Ramos (cell line): ENCODE measurements around the gene CCDC197.

ENCODE experiments used
- in situ Hi-C: fragments of 300-500 bp; cut with MboI; formaldehyde crosslinking; loops from one replicate; pipeline ENCODE4 v1.14.3; 2022; ENCODE audit warnings: low sequenced_read_pairs; ENCODE audit not compliant: unreplicated experiment

CCDC197 gene

DNA sequence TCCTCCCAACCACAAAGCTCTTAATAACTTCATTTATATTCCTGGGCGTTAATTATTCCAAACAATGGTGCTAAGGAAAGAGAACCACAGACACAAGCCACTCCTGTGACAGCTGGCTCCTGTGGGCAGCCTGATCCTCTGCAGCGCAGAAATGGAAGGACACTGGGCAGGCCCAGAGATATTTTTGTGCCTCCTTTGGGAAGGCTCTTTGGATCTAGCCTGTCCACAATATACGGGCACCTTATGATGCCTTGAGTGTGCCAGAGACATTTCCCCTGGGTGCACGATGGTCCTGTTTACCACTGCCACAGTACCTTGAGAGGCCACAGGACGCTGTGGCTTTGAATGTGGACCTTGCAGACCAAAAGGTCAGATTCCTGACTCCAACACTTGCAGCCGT lies 22.8 kb upstream of the CCDC197 start:
- in situ Hi-C loops = loop anchor here (25.0 kb wide), 2 partner anchors 1488 to 1688 kb away; no protein-coding TSS in a partner anchor

GRCh38 chr14:93974833-93975232 lies 22.3 kb upstream of the CCDC197 start:
- in situ Hi-C loops = loop anchor here (25.0 kb wide), 2 partner anchors 1487 to 1687 kb away; no protein-coding TSS in a partner anchor

DNA sequence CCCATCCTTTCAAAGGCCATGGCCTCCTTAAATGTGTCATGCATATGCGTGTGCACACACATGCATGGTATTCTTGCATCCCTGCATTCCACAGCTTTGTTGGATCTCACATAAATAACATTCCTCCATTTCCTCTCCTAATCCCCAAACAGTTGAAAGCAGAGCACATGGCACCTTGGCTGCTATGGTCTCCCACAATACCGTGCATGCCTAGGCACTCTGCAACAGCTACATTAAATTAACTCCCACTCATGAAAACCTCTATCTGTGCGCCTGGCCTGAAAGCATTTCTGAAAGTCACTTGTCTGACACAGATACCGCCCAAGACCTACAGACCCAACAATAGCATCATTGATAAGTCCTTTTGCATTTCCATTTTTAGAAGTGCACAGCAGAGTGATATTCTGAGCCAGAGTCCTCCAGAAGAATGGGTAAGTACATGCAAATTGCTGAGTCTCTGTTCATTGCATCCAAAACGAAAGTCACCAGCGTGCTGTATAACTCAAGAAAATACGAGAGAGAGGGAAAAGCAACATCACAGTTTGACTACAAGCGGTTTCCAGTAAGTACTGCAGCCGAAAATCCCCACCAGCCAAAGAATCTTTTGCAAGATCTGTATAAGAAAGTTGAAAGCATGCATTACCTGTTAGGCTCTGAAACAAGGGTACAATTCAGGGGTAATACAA lies 21.2 kb upstream of the CCDC197 start:
- in situ Hi-C loops = no loop called here

DNA sequence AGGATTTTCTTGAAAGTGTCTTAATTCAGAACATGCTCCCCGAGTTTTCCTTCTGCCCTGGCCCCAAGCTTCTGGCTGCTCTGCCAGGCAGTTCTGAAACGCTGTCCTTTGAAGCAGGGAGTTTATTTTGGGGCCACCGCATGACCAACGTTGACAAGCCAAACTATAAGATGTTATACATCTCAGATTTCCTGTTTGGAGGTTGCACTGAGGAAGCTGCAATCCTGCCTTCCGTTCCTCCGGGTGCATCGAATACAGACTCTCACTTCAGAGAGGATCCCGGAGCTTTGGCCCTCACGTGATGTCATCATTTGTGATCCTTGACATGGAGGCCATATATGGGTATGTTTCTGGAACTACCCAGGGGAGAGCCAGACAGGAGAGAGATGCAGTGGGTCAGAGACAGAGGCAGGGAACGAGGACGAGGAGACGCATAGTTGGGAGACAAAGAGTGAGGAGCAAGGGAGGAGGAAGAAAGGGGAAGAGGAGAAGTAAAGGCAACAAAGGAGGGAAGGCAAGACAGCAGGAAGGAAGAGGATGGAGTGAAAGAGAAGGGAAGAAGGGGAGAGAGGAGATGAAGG lies 20.5 kb upstream of the CCDC197 start, which contains the start of gene ASB2:
TSS of gene ASB2 (minus strand) at position 94 of the 581 bp plus-strand sequence. CDS start 12,031 bp downstream, outside the sequence.
- in situ Hi-C loops = no loop called here

GRCh38 chr14:93977171-93977570 lies 19.9 kb upstream of the CCDC197 start:
- in situ Hi-C loops = no loop called here

DNA sequence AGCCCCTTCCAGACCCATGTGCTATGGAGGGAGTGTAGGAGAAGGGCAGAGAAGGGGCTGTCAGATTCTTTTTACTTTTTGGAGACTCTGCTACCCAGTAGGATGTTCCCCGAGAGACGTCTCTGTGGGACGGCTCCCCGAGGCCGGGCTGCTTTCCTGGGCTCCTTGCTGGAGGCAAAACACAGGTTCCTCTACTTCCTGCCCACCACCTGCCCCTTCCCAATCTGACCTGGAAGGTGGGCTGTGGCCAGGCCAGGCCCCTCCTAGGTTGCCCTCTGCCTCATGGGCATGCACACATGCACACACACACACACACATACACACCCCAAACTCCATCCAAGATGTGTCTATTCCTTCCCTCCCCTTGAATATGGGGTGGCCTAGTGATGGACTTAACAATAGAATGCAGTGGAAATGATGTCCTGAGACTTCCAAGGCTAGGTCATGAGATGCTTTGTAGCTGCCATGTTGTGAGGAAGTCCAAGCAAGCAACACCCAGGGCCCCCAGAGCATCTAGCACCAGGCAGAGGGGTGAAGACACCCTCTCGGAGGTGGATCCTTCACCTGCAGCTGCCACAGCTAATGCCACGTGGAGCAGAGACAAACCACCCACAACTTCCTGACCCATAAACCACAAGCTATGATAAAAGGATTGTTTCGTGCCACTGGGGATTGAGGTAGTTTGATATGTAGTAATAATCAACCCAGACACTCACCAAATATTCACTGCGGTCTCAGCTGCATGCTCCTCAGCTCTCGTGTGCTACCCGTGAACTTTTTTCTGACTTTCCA lies 19.1 kb upstream of the CCDC197 start:
- in situ Hi-C loops = no loop called here

- in situ Hi-C loops = no loop called here
Measured at GRCh38 chr14:93978735-93979134, 18.4 kb upstream of the CCDC197 start.

GRCh38 chr14:93980456-93981201 lies 16.5 kb upstream of the CCDC197 start:
- in situ Hi-C loops = no loop called here

DNA sequence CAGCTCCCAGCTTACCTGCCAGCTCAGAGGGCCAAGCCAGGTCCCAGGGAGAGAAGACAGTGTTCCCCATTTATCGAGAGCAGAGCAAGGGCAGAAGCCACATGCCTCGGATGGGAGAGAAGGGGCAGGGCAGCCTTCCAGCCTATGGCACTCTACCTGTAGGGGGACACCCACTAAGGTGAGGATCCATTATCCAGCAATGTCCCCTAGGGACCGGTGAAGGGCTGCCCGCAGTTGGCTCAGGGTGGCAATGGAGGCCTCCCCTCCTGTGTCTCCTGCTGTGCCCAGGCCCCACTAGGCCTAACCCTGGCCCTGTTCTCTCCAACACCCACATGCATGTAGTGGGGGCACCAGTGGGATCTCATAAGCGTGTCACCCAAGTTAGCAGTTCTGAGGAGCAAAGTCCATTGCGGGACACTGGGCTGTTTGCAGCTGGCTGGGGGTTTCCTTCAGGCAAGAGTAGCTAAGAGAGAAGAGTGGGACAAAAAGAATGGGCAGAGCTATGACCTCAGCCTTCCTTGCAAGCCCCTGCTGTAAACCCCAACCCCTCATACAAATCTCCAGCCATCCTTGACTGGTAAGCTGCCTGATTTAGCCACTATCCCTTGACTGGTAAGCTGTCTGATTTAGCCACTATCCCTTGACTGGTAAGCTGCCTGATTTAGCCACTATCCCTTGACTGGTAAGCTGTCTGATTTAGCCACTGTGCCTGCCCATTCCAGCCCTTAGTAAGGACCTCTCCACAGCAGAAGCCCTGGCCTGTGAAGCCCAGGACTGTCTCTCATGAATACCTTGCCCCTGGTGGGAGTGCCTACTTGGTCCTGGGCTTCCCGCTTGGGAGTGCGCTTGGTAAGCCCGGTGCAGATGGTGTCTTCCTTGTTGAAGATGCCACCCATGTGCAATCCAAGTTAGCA lies 15.5 kb upstream of the CCDC197 start:
- in situ Hi-C loops = no loop called here

GRCh38 chr14:93982230-93983007 lies 14.7 kb upstream of the CCDC197 start:
- in situ Hi-C loops = no loop called here

DNA sequence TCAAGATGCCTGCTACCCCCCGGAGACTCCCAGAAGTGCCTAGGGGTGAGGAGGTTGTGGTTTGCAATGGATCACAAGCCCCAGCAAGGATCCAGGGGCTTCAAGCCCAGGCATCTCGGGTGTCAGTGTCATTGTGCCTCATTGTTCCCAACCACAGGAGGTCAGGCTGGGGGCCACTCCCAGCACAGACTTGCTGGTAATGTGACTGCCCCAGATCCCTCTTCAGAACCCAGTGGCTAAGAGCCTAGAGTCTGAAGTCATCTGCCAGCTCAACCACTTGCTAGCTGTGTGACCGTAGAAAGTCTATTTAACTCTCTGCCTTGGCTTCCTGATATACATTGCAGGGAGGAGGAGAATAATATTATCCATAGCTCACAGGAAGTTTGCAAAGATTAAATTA lies 13.0 kb upstream of the CCDC197 start:
- in situ Hi-C loops = no loop called here

DNA sequence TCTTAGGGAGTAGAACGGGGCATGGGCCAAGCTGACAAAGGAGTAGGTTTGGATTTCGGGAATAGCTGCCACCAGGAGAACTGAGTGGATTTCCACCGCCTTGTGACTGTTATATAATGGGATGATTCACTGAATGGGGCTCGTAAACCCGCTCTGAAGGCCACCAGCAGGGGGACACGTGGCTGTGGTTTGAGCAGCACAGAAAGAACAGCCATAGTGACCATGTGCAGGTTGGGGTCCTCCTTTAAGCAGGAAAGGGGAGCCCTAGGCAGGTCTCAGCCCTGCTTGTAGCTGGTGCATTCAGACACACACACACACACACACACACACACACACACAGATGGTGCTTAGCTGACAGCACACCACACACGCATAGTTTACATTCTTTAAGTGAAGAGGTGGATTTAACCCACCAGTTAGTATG lies 12.1 kb upstream of the CCDC197 start:
- in situ Hi-C loops = no loop called here

DNA sequence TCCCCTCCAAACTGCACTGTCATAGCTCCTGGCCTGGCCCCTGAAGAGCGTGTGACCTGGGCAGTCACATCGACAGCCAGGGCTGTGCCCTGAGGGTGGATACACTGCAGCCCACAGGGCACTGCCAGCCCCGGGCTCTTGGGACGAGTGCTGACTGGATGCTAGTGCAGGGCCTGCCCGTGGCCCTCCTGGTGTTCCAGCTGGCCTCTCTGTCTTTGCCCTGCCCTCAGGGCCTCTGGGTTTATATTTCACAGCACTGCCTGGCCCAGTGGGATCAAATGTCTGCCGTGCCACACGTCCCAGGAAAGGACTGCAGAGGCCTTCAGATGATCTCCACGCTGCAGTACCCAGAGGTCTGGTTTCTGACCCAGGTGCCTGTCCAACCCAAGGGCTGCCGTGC lies 10.1 kb upstream of the CCDC197 start:
- in situ Hi-C loops = no loop called here

GRCh38 chr14:93987376-93987775 lies 9.7 kb upstream of the CCDC197 start:
- in situ Hi-C loops = no loop called here

DNA sequence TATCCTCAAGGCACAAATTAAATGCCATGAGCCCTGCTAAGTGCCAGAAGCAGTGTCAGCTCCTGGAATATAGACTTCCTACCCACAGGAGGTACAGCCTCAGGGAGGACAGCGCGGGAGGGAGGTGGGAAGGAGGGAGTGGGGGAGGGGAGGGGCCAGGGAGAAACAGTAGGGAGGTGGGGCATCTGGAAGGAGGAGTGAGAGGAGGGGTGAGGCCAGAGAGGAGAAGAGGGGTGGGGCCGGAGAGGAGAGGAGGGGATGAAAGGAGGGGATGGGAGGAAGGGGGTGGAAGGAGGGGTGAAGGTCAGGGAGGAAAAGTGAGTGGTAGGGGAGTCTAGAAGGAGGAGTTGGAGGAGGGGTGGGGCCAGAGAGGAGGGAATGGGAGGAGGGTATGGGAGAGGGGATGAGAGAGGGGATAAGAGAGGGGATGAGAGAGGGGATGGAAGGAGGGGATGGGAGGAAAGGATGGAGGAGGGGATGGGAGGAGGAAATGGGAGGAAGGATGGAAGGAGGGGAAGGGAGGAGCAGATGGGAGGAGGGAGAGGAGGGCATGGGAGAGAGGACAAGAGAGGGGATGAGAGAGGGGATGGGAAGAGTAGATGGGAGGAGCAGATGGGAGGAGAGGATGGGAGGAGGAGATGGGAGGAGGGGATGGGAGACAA lies 9.2 kb upstream of the CCDC197 start:
- in situ Hi-C loops = no loop called here

DNA sequence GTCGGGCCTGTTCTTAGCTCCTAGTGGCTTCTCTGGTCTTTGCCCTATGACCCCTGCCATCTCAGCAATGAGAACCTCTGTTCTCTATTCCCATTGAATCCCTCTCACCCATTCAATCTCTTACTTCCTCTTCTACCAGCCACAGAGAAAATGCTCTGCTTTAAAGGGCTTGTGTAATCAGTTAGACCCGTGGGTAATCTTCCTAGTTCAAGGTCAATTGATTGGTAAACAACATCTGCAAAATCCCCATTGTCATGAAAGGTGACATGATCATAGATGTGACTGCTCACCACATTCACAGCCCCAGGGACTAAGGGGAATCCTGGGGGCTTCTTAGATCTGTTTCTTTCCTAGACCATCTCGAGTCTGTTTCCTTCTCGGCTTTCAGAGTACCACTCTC lies 7.2 kb upstream of the CCDC197 start:
- in situ Hi-C loops = no loop called here

DNA sequence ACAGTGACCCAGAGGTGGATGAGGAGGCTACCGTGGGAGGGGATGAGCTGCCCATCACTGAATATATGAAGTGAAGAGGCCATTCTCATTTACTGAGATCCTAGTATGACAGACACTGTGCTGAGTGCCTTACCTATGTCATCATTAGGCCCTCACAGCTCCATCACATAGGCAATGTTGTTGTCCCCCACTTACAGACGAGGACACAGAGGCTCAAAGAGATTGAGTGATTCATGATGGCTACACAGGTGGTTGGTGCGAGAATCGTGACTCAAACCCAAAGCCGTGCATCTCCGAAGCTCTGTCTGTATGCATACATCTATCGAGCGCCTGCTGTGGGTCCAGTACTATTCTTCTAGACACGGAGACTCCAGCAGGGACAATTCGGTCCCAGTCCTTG lies 5.9 kb upstream of the CCDC197 start:
- in situ Hi-C loops = no loop called here

DNA sequence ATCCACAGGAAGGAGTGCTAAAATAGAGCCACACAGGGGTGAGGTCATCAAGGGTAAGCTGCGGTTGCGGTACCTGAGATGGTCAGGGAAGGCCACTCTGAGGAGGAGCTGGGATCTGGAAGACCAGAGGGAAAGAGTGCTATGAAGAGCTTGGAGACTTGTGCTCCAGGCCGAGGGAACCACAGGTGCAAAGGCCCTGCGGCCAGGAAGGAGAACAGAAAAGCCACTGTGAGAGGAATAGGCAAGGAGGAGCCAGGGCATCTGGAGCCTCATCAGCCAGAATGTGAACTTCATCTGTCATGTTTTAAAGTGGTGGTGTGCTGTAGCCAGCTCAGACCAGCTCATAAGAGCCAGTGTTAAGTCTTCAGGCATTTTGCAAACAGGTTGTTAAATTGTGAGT lies 5.5 kb upstream of the CCDC197 start:
- in situ Hi-C loops = no loop called here
